ENCODE results near the gene ZNF12.

DNA sequence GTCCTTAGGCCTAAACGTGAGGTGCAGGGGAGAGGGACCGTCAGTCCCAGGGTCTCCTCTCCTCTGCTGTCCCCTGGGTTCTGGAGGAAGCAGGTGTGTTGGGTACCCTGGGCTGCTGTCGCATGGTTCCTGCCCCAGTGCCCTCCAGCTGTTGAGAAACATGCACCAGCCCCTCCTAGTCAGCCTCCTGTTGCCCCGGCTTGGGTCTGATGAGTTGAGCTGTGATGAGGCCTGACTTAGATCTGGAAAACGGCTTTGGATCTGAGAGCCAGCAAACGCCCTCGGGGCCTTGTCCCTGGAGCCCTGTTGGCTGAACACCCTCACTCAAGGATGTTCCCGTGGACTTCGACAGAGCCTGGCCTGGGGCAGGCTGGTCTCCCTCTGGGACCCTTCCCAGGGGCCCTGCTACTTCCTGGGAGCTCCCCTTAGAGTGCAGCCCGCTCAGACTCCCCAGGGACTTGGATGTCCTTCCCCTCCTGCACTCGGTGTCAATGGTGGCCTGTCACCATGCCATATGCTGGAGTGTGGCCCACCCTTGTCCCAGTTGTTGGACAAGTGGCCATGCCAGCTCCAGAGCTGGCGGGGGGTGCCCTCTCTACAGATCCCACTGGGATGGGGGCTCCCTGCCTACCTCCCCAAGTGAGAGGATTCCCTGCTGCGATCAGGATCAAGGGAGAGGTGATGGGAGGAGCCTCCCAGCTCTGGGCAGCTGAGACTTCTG is 57.3 kb downstream of the ZNF12 start:
- TF ChIP-seq, protein P1, sequence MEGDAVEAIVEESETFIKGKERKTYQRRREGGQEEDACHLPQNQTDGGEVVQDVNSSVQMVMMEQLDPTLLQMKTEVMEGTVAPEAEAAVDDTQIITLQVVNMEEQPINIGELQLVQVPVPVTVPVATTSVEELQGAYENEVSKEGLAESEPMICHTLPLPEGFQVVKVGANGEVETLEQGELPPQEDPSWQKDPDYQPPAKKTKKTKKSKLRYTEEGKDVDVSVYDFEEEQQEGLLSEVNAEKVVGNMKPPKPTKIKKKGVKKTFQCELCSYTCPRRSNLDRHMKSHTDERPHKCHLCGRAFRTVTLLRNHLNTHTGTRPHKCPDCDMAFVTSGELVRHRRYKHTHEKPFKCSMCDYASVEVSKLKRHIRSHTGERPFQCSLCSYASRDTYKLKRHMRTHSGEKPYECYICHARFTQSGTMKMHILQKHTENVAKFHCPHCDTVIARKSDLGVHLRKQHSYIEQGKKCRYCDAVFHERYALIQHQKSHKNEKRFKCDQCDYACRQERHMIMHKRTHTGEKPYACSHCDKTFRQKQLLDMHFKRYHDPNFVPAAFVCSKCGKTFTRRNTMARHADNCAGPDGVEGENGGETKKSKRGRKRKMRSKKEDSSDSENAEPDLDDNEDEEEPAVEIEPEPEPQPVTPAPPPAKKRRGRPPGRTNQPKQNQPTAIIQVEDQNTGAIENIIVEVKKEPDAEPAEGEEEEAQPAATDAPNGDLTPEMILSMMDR (IDR thresholded peaks at IDR 0.05; ENCODE audit: insufficient read depth, low read depth, low read length): no peak
- TF ChIP-seq EZH2 (IDR thresholded peaks at IDR 0.05; ENCODE audit: insufficient read depth, low read length): no peak
